ENCODE results near the gene EEF1AKMT1.
"Not testable (repeated sequence)": the region's sequence is repeated elsewhere in the genome, so short reads cannot be mapped to it uniquely, and the experiment has no call there.

GRCh38 chr13:20681481-20681880 is 92.3 kb downstream of the EEF1AKMT1 start:
- not testable (repeated sequence) for TF ChIP-seq CTCF (conservative IDR thresholded peaks at IDR 0.05; ENCODE audit: low read depth in 2 of 2); EZH2phosphoT487 (IDR thresholded peaks at IDR 0.05; ENCODE audit: unreplicated experiment); CREB1 (CRISPR knock-in tag; IDR thresholded peaks at IDR 0.05; ENCODE audit: low read depth); POLR2AphosphoS5 (IDR thresholded peaks at IDR 0.05; ENCODE audit: low read depth); EZH2 (IDR thresholded peaks at IDR 0.05; ENCODE audit: low read depth, unreplicated experiment); REST (IDR thresholded peaks at IDR 0.05; ENCODE audit: unreplicated experiment); JUNB (IDR thresholded peaks at IDR 0.05; ENCODE audit: unreplicated experiment); ZNF462 (CRISPR knock-in tag; IDR thresholded peaks at IDR 0.05)

All from GM23338 (cell line).